A549 (cell line): ENCODE data around the gene NDUFV2.

Experiments used
- CHD2 ChIP-seq: fragments of 150-350 bp; IDR thresholded peaks from 2 replicates; pipeline ENCODE4 v1.6.1; 2014; ENCODE audit warnings: low read length; ENCODE audit not compliant: partially characterized antibody
- CTCF ChIP-seq: fragments of >200 bp; sonication (Bioruptor Twin); formaldehyde crosslinking; IDR thresholded peaks from 3 replicates; pipeline ENCODE4 v1.5.1; 2016
- PHF8 ChIP-seq: fragments of 200-600 bp; sonication (generic); IDR thresholded peaks from 2 replicates; pipeline ENCODE4 v1.6.1; 2016; ENCODE audit warnings: low read depth, mild to moderate bottlenecking, antibody characterized with exemption, moderate library complexity, borderline replicate concordance
- POLR2A ChIP-seq: IDR thresholded peaks from 2 replicates; pipeline ENCODE4 v1.6.1; 2012; ENCODE audit warnings: mild to moderate bottlenecking, low read length

- no peak for TF ChIP-seq CTCF
- no peak for TF ChIP-seq PHF8
- TF ChIP-seq POLR2A = no peak
- no peak for TF ChIP-seq CHD2
These were observed 5.2 kb upstream of the NDUFV2 start for GRCh38 chr18:9097349-9097748.
